D341Med (cell line): ENCODE results near the gene KCNC4.

ENCODE experiments used
- DNase-seq: peaks from one replicate; pipeline ENCODE4 v3.0.0; 2012; ENCODE audit warnings: low spot score

Gene KCNC4

GRCh38 chr1:110212169-110213142 is 2.3 kb downstream of the KCNC4 start:
- no peak for DNase-seq

GRCh38 chr1:110213143-110213540 is 3.0 kb downstream of the KCNC4 start:
- no peak for DNase-seq

GRCh38 chr1:110214454-110215404 is 4.6 kb downstream of the KCNC4 start:
- no peak for DNase-seq

GRCh38 chr1:110215621-110216515 is 5.8 kb downstream of the KCNC4 start:
- no peak for DNase-seq

GRCh38 chr1:110216844-110217444 is 6.8 kb downstream of the KCNC4 start:
- no peak for DNase-seq

GRCh38 chr1:110218137-110218536 is 8.0 kb downstream of the KCNC4 start:
- DNase-seq, result no peak

GRCh38 chr1:110218739-110219138 is 8.6 kb downstream of the KCNC4 start:
- no peak for DNase-seq

- DNase-seq, result no peak
These were observed 10.2 kb downstream of the KCNC4 start for GRCh38 chr1:110220324-110220723.

GRCh38 chr1:110221119-110221518 is 11.0 kb downstream of the KCNC4 start:
- DNase-seq, result no peak

GRCh38 chr1:110223127-110223526 is 13.0 kb downstream of the KCNC4 start:
- DNase-seq, result no peak

GRCh38 chr1:110223581-110223980 is 13.5 kb downstream of the KCNC4 start:
- no peak for DNase-seq

GRCh38 chr1:110224240-110224995 is 14.3 kb downstream of the KCNC4 start:
- DNase-seq, result no peak

- DNase-seq, result no peak
These were observed 15.1 kb downstream of the KCNC4 start for GRCh38 chr1:110225212-110225611.

GRCh38 chr1:110225756-110226404 is 15.8 kb downstream of the KCNC4 start:
- no peak for DNase-seq

- DNase-seq, result no peak
These were observed 17.7 kb downstream of the KCNC4 start for GRCh38 chr1:110227774-110228173.

GRCh38 chr1:110228381-110228780 is 18.3 kb downstream of the KCNC4 start:
- no peak for DNase-seq

- no peak for DNase-seq
These were observed 18.8 kb downstream of the KCNC4 start for GRCh38 chr1:110228869-110229268.

GRCh38 chr1:110229348-110230001 is 19.4 kb downstream of the KCNC4 start:
- DNase-seq, result no peak
